Tracheal epithelial cell (primary cell): ENCODE data around the gene OR5F1. TPM values are rescaled to one million over a fixed set of nuclear protein-coding genes. Genes with fewer than 3 reads are reported as not detected.

Experiments used
- total RNA-seq: library from RNA; depleted of rRNA; stranded (reverse); fragments of >200 nt; gene quantifications from 2 replicates; pipeline ENCODE4 v1.2.1, GENCODE V29; 2014

OR5F1 gene
- not detected in 2 replicates for total RNA-seq

DNA sequence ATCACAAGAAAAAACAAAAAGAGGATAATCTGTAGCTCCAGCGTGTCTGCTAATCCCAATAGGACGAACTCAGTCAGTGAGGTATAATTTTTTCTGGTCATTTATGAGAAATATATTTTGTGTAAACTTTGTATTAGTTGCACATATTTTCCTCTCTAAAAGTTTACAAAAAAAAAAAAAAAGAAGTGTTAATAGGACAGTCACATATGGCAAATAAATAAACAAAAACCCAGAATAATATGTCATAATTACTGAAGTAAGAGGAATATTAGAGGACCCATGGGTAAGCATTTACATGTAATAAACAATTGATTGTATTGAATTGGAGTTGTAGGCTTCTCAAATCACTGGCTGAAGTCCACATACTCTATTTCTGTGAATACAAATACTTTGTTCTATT lies at the start of gene OR5F1:
OR5F1 (minus strand) TSS at position 101 of the 400 bp plus-strand sequence; CDS start at position 101, 0 bp downstream.

DNA sequence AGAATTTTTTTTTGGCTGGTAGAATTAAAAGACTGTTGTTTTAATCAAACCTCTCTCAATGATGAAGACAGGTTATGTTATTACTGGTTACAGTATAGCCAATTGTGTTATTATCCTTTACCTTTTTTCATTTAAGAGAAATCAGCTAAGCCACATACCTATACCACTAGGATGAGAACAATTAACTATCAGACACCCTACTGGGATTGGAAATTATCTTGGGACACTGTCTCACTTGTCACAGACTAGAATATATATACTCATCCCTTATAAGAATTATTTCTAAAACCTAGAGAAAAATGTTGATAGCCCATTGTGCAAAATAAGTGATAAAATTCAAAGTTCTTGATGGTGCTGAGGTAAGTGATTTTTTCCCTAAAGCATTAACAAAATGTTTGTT lies 32.9 kb upstream of the OR5F1 start, which contains the start of gene OR5AS1:
OR5AS1 (plus strand) TSS at position 301 of the 400 bp plus-strand sequence. CDS start 2,765 bp downstream, outside the sequence.

DNA sequence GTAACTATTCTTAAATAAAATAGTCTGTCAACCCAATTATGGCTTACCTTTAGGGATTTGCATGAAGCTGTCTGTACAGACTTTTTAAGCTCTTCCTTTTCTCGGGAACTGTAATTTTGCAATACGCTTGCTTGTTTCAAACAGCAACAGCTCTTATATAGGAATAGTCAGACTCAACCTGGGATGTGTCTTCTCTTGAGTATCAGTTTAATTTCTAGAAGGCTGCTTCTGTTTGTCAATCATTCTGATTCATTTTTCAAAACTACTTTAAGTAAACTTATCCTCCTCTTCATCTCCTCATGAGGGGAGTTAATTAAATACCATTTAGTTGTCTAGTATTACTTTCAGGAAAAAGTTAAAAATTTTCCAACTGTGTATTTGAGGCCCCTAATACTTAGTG lies 24.6 kb downstream of the OR5F1 start, which contains the start of gene OR10AG1:
OR10AG1 (minus strand) TSS at position 101 of the 400 bp plus-strand sequence; CDS start at position 63, 38 bp downstream.

Other genes starting within 250 kb of the OR5F1 start
- not detected in 2 replicates for gene OR5D13, start 221.2 kb downstream of the OR5F1 start, total RNA-seq
- gene OR5D14, start 199.1 kb downstream of the OR5F1 start, total RNA-seq: not detected in 2 replicates
- gene OR5L1, start 183.3 kb downstream of the OR5F1 start, total RNA-seq: not detected in 2 replicates
- not detected in 2 replicates for gene OR5D18, start 175.0 kb downstream of the OR5F1 start, total RNA-seq
- gene OR5L2, start 167.4 kb downstream of the OR5F1 start, total RNA-seq: not detected in 2 replicates
- not detected in 2 replicates for gene OR5D16, start 155.9 kb downstream of the OR5F1 start, total RNA-seq
- gene TRIM51, start 111.3 kb downstream of the OR5F1 start, total RNA-seq: not detected in 2 replicates
- gene OR5W2, start 80.0 kb downstream of the OR5F1 start, total RNA-seq: not detected in 2 replicates
- not detected in 2 replicates for gene OR5I1, start 58.2 kb downstream of the OR5F1 start, total RNA-seq
- gene OR10AG1, start 24.7 kb downstream of the OR5F1 start, total RNA-seq: not detected in 2 replicates
- under 0.01 TPM in 1 of 2 replicates, not detected in the other for gene OR5AS1, start 33.0 kb upstream of the OR5F1 start, total RNA-seq
- not detected in 2 replicates for gene OR8I2, start 98.7 kb upstream of the OR5F1 start, total RNA-seq
- gene OR8H2, start 109.1 kb upstream of the OR5F1 start, total RNA-seq: not detected in 2 replicates
- not detected in 2 replicates for gene OR8H3, start 127.7 kb upstream of the OR5F1 start, total RNA-seq
- under 0.01 TPM in 1 of 2 replicates, not detected in the other for gene OR8J3, start 145.6 kb upstream of the OR5F1 start, total RNA-seq
- gene OR8K5, start 165.7 kb upstream of the OR5F1 start, total RNA-seq: not detected in 2 replicates
- gene OR5J2, start 182.0 kb upstream of the OR5F1 start, total RNA-seq: not detected in 2 replicates
- gene OR5T2, start 239.6 kb upstream of the OR5F1 start, total RNA-seq: not detected in 2 replicates